ENCODE measurements around the gene PTPRG. TPM values are rescaled to one million over a fixed set of nuclear protein-coding genes. Genes with fewer than 3 reads are reported as not detected.

PTPRG gene
- total and polyA plus RNA-seq, 8 donors: 50.9 to 88.4 (median 54.4) TPM

- no peak for DNase-seq
- Histone ChIP-seq H3K9me3 (no peaks in the 10 kb centered on the region), H3K27me3 (no peaks in the 10 kb centered on the region), H3K4me3 (no peak overlapping the region), H3K36me3 (peaks cover 0 to 12% of the 10 kb centered on the region in 2 donors), H3K4me1 (no peaks in the 10 kb centered on the region), H3K27ac (no peak overlapping the region)
- no peak for TF ChIP-seq CTCF (IDR thresholded peaks at IDR 0.05)
- intact Hi-C loops (cut with DNase I): no loop called here
- ATAC-seq: no peak
These were observed 734.2 kb downstream of the PTPRG start for GRCh38 chr3:62295571-62295970.

DNA sequence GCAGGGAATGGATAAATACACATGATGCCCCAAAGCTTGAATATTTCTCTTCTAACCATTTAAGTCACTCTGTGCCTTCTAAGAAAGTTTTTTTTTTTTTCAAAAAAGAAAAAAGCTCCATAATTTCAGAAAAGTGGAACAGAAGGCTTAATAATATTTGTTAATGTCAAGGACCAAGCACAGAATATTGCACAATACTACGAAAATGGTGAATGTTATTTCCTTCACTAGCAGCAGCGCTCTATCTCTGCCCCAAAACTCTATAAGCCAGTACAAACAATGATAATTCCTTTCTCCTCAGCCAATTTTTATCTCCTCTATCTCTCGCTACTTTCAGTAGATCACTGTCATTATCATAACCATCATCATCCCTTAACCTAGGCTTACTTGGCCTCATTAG lies 739.2 kb downstream of the PTPRG start:
- Histone ChIP-seq H3K9me3 (peaks cover 0 to 31% of the 10 kb centered on the region in 2 donors), H3K4me3 (no peak overlapping the region), H3K27me3 (no peaks in the 10 kb centered on the region), H3K27ac (no peak overlapping the region), H3K36me3 (peaks cover 0 to 3% of the 10 kb centered on the region in 2 donors), H3K4me1 (no peaks in the 10 kb centered on the region)
- ATAC-seq: no peak
- intact Hi-C loops (cut with DNase I): no loop called here
- no peak for DNase-seq
- TF ChIP-seq CTCF (IDR thresholded peaks at IDR 0.05): no peak

DNA sequence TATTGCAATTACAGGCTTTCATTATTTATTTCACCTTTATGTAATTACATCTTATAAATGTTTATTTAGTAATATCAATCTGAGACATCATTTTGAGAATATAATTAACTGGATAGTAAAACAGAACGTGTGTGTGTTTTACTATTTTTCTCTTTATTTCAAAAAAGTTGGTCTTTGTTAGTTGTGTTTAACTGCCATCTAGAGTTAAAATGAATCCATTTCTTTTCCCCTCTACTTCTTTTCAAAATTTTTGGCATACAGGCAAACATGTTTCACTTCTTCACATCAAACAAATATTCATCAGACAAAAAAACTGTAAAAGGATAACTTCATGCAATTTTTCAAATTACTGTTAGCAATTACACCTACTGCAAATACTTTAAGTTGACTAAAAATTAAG lies 750.8 kb downstream of the PTPRG start:
- ATAC-seq: no peak
- Histone ChIP-seq H3K36me3 (no peaks in the 10 kb centered on the region), H3K4me3 (no peak overlapping the region), H3K27ac (no peak overlapping the region), H3K27me3 (no peaks in the 10 kb centered on the region), H3K9me3 (no peaks in the 10 kb centered on the region), H3K4me1 (no peaks in the 10 kb centered on the region)
- no peak for DNase-seq
- intact Hi-C loops (cut with DNase I): no loop called here
- TF ChIP-seq CTCF (IDR thresholded peaks at IDR 0.05): no peak

DNA sequence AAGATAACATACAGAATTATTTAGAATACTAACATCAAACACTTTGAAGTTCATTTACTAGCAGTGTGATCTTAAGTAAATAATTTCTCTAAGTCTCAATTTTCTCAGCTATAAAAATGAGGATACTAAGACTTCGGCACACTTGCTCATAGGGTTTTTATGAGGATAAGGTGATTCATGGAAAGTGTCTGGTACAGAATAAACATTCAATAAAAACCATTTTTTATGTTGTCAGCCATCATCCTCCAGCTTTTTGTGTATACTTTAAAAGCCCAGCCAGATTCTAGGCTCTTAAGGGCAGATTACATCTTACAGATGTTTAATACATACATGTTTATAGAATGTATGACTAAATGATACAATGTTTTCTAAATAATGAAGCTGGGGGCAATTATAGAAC lies 755.2 kb downstream of the PTPRG start:
- Histone ChIP-seq H3K36me3 (no peaks in the 10 kb centered on the region), H3K4me3 (no peak overlapping the region), H3K9me3 (no peaks in the 10 kb centered on the region), H3K27ac (no peak overlapping the region), H3K27me3 (peaks cover 0 to 21% of the 10 kb centered on the region in 2 donors), H3K4me1 (no peaks in the 10 kb centered on the region)
- no peak for TF ChIP-seq CTCF (IDR thresholded peaks at IDR 0.05)
- ATAC-seq: no peak
- no peak for DNase-seq
- intact Hi-C loops (cut with DNase I): no loop called here

DNA sequence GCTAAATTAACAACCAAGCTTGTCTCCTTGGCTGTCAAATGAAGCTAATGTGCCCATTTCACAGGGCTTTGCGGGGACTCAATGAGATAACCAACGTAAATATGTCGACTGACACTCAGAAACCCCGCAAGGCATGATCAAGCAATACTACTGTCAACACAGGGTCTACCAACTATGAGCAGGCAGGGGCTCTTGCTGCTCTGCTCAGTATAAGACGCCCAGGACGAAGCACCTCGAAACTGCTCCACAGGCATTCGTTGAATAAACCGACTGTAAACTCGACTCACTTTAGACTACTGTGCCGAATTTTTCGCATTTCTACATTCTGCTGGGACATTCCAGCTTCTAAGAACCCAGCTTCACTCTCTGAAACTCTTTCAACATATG lies 757.0 kb downstream of the PTPRG start:
- no peaks in the 10 kb centered on the region for H3K4me1 ChIP-seq
- H3K9me3 ChIP-seq: no peaks in the 10 kb centered on the region
- peak overlapping the region; percentile 46 to 53 for H3K4me3 ChIP-seq
- peak overlapping the region; percentile 29 to 69 for H3K27ac ChIP-seq
- no peaks in the 10 kb centered on the region for H3K36me3 ChIP-seq
- intact Hi-C loops (cut with DNase I): no loop called here
- TF ChIP-seq CTCF (IDR thresholded peaks at IDR 0.05): no peak
- ATAC-seq (no peak), DNase-seq (no peak)
- peaks cover 0 to 21% of the 10 kb centered on the region in 2 donors for H3K27me3 ChIP-seq

All from left lung (tissue), 10 donors.